K562 (cell line): ENCODE results near the gene DOCK3. TPM values are rescaled to one million over a fixed set of nuclear protein-coding genes. Genes with fewer than 3 reads are reported as not detected.

Source experiments
- ATAC-seq: fragments of 200-7000 bp; cut with Tn5 transposase; 3 replicates; pipeline ENCODE4 v1.9.1; 2020; ENCODE audit warnings: moderate library complexity
- BruUV-seq: library from RNA; stranded (reverse); fragments of 400-500 nt; replicated peaks from 2 replicates; lab custom pipeline; 2021; lab: Mats Ljungman, UMichigan
- CTCF ChIA-PET: fragments of 300-600 bp; formaldehyde crosslinking; extraction: SDS; loops from one replicate; lab custom pipeline; 2021; ENCODE audit warnings: low intra/inter-chr PET ratio; lab: Yijun Ruan, JAX
- POLR2A ChIA-PET: fragments of 300-600, 350-650 bp; sonication (Branson Sonifier 250); formaldehyde crosslinking; extraction: SDS; loops from one replicate; lab custom pipeline; 2021; ENCODE audit warnings: antibody characterized with exemption, inconsistent platforms; lab: Yijun Ruan, JAX
- DNase-seq, 4 experiments: peaks; one replicate each; pipeline versions ENCODE4 v3.0.0 to v3.0.0-alpha.2; 2011 to 2018; ENCODE audit warnings: low spot score in 3 of 4, mixed read lengths in 3 of 4; ENCODE audit errors: extremely low read depth in 1 of 4
- FAIRE-seq: peaks from 2 replicates; lab custom pipeline; 2011; peaks lifted over from hg19 to GRCh38; lab: Jason Lieb, UNC
- H2AFZ ChIP-seq: 2 replicates; pipeline ENCODE4 v1.6.0; 2011; ENCODE audit warnings: low read depth, low read length, control low read depth, inconsistent platforms
- H3K27ac ChIP-seq: fragments of 200-600 bp; 3 replicates; pipeline ENCODE4 v1.8.0; 2011; ENCODE audit warnings: low read depth, mild to moderate bottlenecking, control low read depth, inconsistent platforms, low read length, moderate library complexity, mixed read lengths; ENCODE audit errors: extremely low read depth
- H3K27me3 ChIP-seq, 2 experiments: fragments of 300-600 bp in 1 of 2; 2 replicates in 1 of 2; 3 replicates in 1 of 2; pipeline versions ENCODE4 v1.6.0 to v1.8.0; 2011; ENCODE audit warnings: inconsistent platforms in 2 of 2, low read length in 2 of 2, mild to moderate bottlenecking in 1 of 2, mixed read lengths in 1 of 2, moderate library complexity in 1 of 2; ENCODE audit not compliant: control insufficient read depth in 2 of 2, insufficient read depth in 2 of 2
- H3K36me3 ChIP-seq: fragments of 300-600 bp; 3 replicates; pipeline ENCODE4 v1.8.0; 2011; ENCODE audit warnings: mild to moderate bottlenecking, low read length, inconsistent platforms; ENCODE audit not compliant: control insufficient read depth, insufficient read depth
- H3K4me1 ChIP-seq, 2 experiments: fragments of 200-600 bp in 1 of 2; replicated peaks in 1 of 2; 2 replicates in 1 of 2; 3 replicates in 1 of 2; pipeline versions ENCODE4 v1.5.1 to v1.8.0; 2011; ENCODE audit warnings: inconsistent platforms in 2 of 2, low read length in 2 of 2, mild to moderate bottlenecking in 1 of 2, mixed read lengths in 1 of 2, moderate library complexity in 1 of 2; ENCODE audit not compliant: control insufficient read depth in 2 of 2, insufficient read depth in 2 of 2
- H3K4me2 ChIP-seq: 2 replicates; pipeline ENCODE4 v1.6.1; 2011; ENCODE audit warnings: low read length, control low read depth, inconsistent platforms, mixed read lengths; ENCODE audit not compliant: insufficient read depth
- H3K4me3 ChIP-seq: fragments of 200-600 bp; sonication (generic), shearing (Covaris generic); 2 replicates; pipeline ENCODE4 v1.5.1; 2016; ENCODE audit warnings: control low read depth, inconsistent platforms
- H3K79me2 ChIP-seq: fragments of 200-600 bp; 3 replicates; pipeline ENCODE4 v1.8.0; 2011; ENCODE audit warnings: low read length, inconsistent platforms; ENCODE audit not compliant: control insufficient read depth, insufficient read depth
- H3K9ac ChIP-seq, 2 experiments: 2 replicates each; pipeline versions ENCODE4 v1.6.0 to v1.6.1; 2011; ENCODE audit warnings: low read depth in 2 of 2, low read length in 2 of 2, control low read depth in 1 of 2, inconsistent platforms in 1 of 2, mild to moderate bottlenecking in 1 of 2, mixed read lengths in 1 of 2; ENCODE audit not compliant: insufficient read depth in 1 of 2
- H3K9me1 ChIP-seq: one replicate; pipeline ENCODE4 v1.6.0; 2011; ENCODE audit warnings: inconsistent platforms, mild to moderate bottlenecking, low read length, moderate library complexity; ENCODE audit not compliant: control insufficient read depth, insufficient read depth
- H3K9me3 ChIP-seq: replicated peaks from 2 replicates; pipeline ENCODE4 v1.5.1; 2011; ENCODE audit warnings: low read depth, low read length, inconsistent platforms; ENCODE audit not compliant: control insufficient read depth, insufficient read depth
- H4K20me1 ChIP-seq: replicated peaks from 2 replicates; pipeline ENCODE4 v1.6.1; 2011; ENCODE audit warnings: low read length, inconsistent platforms, mixed read lengths; ENCODE audit not compliant: control insufficient read depth, insufficient read depth
- GABPB1 ChIP-seq: sonication (generic); formaldehyde crosslinking; IDR thresholded peaks from 2 replicates; pipeline ENCODE4 v1.8.0; 2022; ENCODE audit warnings: mild to moderate bottlenecking, missing genetic modification reagents
- HNRNPLL ChIP-seq: fragments of 200-400 bp; formaldehyde crosslinking; IDR thresholded peaks from 2 replicates; pipeline ENCODE4 v1.6.1; 2017; ENCODE audit warnings: low read length, low read depth, mild to moderate bottlenecking; ENCODE audit not compliant: poor library complexity, severe bottlenecking
- IFI16 ChIP-seq: fragments of 250-450 bp; sonication (Bioruptor Pico); IDR thresholded peaks from 2 replicates; pipeline ENCODE4 v2.1.2; 2022; ENCODE audit warnings: mild to moderate bottlenecking, inconsistent platforms
- MTA2 ChIP-seq: fragments of 450-650 bp; IDR thresholded peaks from 2 replicates; pipeline ENCODE4 v1.6.1; 2016; ENCODE audit warnings: low read depth
- NCOA1 ChIP-seq: fragments of 450-650 bp; IDR thresholded peaks from 2 replicates; pipeline ENCODE4 v1.6.1; 2016; ENCODE audit warnings: low read depth
- SMAD1 ChIP-seq: fragments of 150-350 bp; IDR thresholded peaks from 2 replicates; pipeline ENCODE4 v1.6.1; 2014; ENCODE audit warnings: low read length, low read depth; ENCODE audit not compliant: partially characterized antibody
- WGBS: fragments of 100-300 bp; shearing (Covaris generic); methylation state at CpG from one replicate; pipeline ENCODE4 v1.1.6; 2016; ENCODE audit warnings: low coverage, mixed read lengths; ENCODE audit not compliant: insufficient coverage; ENCODE audit errors: missing lambda C conversion rate; 5-methylcytosine and 5-hydroxymethylcytosine counted together
- in situ Hi-C: fragments of 300-500 bp; cut with MboI; formaldehyde crosslinking; loops from 4 replicates; pipeline ENCODE4 v1.15.0; 2018; ENCODE audit warnings: inconsistent platforms, mixed read lengths
- intact Hi-C: fragments of 100-400 bp; cut with micrococcal nuclease; formaldehyde crosslinking; loops from 2 replicates; pipeline ENCODE4 v1.14.2; 2022
- polyA plus RNA-seq, 8 experiments: library from polyadenylated mRNA; depleted of rRNA in 4 of 8; stranded (reverse) in 5 of 8; unstranded in 3 of 8; fragments of >200 nt; fragmentation: Nextera tagmentation in 2 of 8; fragmentation: Illumina TruSeq in 1 of 8; extraction: Ambion mirVana in 2 of 8; extraction: Trizol in 1 of 8; gene quantifications; 2 replicates each; pipeline versions ENCODE4 v1.2.1 to v1.2.3, GENCODE V29; 2011 to 2014; ENCODE audit warnings: inconsistent platforms in 1 of 8, missing spikeins in 1 of 8
- total RNA-seq, 7 experiments: library from RNA; depleted of rRNA in 6 of 7; stranded (reverse); fragments of >200 nt in 6 of 7; fragmentation: Illumina TruSeq in 2 of 7; extraction: Trizol in 2 of 7; gene quantifications; 2 replicates each; pipeline versions ENCODE4 v1.2.1 to v1.2.3, GENCODE V29; 2011 to 2021; ENCODE audit warnings: low replicate concordance in 1 of 7
- TF ChIP-seq, protein P1 (sequence below): fragments of 200-600 bp; sonication (generic); IDR thresholded peaks from one replicate; pipeline ENCODE4 v1.6.1; 2012; ENCODE audit warnings: mild to moderate bottlenecking, low read depth, low read length, inconsistent platforms
- TF ChIP-seq, protein P2 (sequence below), 2 experiments: IDR thresholded peaks; 2 replicates each; pipeline ENCODE4 v1.6.1; 2012; ENCODE audit warnings: improper control_type of control experiment in 2 of 2, low read depth in 2 of 2, low read length in 2 of 2, borderline replicate concordance in 1 of 2

DOCK3 gene
- total and polyA plus RNA-seq, 9 of the 15 experiments (the other 6 are each of a cell fraction or from before 2014, with no cell fraction given) = under 0.01 to 0.03 (median 0.01) TPM; not detected in 4

DNA sequence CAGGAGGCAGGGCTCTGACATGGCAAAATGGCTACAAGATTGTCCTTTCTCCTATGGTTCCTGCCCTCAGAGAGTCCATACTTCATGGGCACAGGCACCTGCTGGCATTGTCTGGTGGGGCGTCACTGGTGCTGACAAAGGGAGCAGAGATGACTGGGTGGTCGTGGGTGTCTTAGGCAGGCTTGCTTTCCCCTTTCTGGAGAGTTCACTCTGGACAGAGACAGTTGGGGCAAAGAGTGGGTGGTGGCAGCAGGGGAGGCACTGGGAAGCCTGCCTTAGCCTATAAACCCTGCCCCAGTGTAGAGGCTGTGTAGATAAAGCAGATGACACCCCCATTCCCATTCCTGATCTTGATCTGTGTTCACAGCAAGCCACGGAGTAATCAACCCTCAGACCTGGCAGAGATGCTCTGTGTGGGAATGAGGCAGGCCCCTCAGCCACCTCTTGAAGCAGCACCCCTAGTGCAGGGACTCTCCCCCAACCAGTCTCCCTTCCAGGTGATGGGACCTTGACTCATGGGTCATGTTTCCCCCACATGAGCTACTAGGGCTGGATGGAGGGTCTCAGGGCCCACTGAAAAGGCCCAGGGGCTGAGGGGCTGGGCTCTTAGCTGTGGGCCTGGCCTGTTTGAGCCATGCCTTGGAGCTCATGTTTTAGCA is 20.7 kb upstream of the DOCK3 start:
- Histone ChIP-seq H3K4me1 (peaks cover 0 to 4% of the 10 kb centered on the region in 2 experiments; a peak in 2 of 5 replicates), H3K9me1 (no peaks in the 10 kb centered on the region), H3K4me3 (no peak overlapping the region), H3K79me2 (no peaks in the 10 kb centered on the region), H3K27me3 (peaks cover 0 to 15% of the 10 kb centered on the region in 2 experiments; a peak in 1 of 5 replicates), H3K4me2 (no peak overlapping the region), H2AFZ (no peak overlapping the region), H3K9me3 (no peaks in the 10 kb centered on the region), H3K27ac (no peak overlapping the region), H3K9ac (no peak overlapping the region; a peak in 1 of 4 replicates), H3K36me3 (no peaks in the 10 kb centered on the region), H4K20me1 (peaks cover 6% of the 10 kb centered on the region)
- ATAC-seq (no peak), FAIRE-seq (no peak), DNase-seq (no peak)
- intact Hi-C loops = no loop called here
- 9% methylated on average over 3 of the region's 3 CpGs for WGBS
- ChIA-PET POLR2A (interaction anchor here (0.6 to 1.8 kb wide), 3 partner anchors 9 to 85 kb away, joined by 3 to 6 read pairs (median 4); no protein-coding TSS in a partner anchor), CTCF (no interaction called here)
- BruUV-seq = no TSS peak
- in situ Hi-C loops = no loop called here
- TF ChIP-seq IFI16 (CRISPR knock-in tag) = no peak
- TF ChIP-seq MTA2 = no peak
- TF ChIP-seq, protein P1, sequence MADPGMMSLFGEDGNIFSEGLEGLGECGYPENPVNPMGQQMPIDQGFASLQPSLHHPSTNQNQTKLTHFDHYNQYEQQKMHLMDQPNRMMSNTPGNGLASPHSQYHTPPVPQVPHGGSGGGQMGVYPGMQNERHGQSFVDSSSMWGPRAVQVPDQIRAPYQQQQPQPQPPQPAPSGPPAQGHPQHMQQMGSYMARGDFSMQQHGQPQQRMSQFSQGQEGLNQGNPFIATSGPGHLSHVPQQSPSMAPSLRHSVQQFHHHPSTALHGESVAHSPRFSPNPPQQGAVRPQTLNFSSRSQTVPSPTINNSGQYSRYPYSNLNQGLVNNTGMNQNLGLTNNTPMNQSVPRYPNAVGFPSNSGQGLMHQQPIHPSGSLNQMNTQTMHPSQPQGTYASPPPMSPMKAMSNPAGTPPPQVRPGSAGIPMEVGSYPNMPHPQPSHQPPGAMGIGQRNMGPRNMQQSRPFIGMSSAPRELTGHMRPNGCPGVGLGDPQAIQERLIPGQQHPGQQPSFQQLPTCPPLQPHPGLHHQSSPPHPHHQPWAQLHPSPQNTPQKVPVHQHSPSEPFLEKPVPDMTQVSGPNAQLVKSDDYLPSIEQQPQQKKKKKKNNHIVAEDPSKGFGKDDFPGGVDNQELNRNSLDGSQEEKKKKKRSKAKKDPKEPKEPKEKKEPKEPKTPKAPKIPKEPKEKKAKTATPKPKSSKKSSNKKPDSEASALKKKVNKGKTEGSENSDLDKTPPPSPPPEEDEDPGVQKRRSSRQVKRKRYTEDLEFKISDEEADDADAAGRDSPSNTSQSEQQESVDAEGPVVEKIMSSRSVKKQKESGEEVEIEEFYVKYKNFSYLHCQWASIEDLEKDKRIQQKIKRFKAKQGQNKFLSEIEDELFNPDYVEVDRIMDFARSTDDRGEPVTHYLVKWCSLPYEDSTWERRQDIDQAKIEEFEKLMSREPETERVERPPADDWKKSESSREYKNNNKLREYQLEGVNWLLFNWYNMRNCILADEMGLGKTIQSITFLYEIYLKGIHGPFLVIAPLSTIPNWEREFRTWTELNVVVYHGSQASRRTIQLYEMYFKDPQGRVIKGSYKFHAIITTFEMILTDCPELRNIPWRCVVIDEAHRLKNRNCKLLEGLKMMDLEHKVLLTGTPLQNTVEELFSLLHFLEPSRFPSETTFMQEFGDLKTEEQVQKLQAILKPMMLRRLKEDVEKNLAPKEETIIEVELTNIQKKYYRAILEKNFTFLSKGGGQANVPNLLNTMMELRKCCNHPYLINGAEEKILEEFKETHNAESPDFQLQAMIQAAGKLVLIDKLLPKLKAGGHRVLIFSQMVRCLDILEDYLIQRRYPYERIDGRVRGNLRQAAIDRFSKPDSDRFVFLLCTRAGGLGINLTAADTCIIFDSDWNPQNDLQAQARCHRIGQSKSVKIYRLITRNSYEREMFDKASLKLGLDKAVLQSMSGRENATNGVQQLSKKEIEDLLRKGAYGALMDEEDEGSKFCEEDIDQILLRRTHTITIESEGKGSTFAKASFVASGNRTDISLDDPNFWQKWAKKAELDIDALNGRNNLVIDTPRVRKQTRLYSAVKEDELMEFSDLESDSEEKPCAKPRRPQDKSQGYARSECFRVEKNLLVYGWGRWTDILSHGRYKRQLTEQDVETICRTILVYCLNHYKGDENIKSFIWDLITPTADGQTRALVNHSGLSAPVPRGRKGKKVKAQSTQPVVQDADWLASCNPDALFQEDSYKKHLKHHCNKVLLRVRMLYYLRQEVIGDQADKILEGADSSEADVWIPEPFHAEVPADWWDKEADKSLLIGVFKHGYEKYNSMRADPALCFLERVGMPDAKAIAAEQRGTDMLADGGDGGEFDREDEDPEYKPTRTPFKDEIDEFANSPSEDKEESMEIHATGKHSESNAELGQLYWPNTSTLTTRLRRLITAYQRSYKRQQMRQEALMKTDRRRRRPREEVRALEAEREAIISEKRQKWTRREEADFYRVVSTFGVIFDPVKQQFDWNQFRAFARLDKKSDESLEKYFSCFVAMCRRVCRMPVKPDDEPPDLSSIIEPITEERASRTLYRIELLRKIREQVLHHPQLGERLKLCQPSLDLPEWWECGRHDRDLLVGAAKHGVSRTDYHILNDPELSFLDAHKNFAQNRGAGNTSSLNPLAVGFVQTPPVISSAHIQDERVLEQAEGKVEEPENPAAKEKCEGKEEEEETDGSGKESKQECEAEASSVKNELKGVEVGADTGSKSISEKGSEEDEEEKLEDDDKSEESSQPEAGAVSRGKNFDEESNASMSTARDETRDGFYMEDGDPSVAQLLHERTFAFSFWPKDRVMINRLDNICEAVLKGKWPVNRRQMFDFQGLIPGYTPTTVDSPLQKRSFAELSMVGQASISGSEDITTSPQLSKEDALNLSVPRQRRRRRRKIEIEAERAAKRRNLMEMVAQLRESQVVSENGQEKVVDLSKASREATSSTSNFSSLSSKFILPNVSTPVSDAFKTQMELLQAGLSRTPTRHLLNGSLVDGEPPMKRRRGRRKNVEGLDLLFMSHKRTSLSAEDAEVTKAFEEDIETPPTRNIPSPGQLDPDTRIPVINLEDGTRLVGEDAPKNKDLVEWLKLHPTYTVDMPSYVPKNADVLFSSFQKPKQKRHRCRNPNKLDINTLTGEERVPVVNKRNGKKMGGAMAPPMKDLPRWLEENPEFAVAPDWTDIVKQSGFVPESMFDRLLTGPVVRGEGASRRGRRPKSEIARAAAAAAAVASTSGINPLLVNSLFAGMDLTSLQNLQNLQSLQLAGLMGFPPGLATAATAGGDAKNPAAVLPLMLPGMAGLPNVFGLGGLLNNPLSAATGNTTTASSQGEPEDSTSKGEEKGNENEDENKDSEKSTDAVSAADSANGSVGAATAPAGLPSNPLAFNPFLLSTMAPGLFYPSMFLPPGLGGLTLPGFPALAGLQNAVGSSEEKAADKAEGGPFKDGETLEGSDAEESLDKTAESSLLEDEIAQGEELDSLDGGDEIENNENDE = no peak
- TF ChIP-seq HNRNPLL = no peak
- TF ChIP-seq SMAD1 = no peak
- TF ChIP-seq, protein P2, sequence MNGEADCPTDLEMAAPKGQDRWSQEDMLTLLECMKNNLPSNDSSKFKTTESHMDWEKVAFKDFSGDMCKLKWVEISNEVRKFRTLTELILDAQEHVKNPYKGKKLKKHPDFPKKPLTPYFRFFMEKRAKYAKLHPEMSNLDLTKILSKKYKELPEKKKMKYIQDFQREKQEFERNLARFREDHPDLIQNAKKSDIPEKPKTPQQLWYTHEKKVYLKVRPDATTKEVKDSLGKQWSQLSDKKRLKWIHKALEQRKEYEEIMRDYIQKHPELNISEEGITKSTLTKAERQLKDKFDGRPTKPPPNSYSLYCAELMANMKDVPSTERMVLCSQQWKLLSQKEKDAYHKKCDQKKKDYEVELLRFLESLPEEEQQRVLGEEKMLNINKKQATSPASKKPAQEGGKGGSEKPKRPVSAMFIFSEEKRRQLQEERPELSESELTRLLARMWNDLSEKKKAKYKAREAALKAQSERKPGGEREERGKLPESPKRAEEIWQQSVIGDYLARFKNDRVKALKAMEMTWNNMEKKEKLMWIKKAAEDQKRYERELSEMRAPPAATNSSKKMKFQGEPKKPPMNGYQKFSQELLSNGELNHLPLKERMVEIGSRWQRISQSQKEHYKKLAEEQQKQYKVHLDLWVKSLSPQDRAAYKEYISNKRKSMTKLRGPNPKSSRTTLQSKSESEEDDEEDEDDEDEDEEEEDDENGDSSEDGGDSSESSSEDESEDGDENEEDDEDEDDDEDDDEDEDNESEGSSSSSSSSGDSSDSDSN (IDR thresholded peaks at IDR 0.05; ENCODE audit: borderline replicate concordance in 1 of 2, low read depth in 2 of 2, low read length in 2 of 2) = no peak
- TF ChIP-seq GABPB1 (CRISPR knock-in tag) = no peak
- TF ChIP-seq NCOA1 = no peak
